NCI-H2081 (cell line): ENCODE results near the gene PPIE.
"Not testable (repeated sequence)": the region's sequence is repeated elsewhere in the genome, so short reads cannot be mapped to it uniquely, and the experiment has no call there.

ENCODE experiments used
- DNase-seq, 2 experiments: peaks; one replicate each; lab custom pipeline; 2025; lab: John Stamatoyannopoulos, UW

The PPIE gene

DNA sequence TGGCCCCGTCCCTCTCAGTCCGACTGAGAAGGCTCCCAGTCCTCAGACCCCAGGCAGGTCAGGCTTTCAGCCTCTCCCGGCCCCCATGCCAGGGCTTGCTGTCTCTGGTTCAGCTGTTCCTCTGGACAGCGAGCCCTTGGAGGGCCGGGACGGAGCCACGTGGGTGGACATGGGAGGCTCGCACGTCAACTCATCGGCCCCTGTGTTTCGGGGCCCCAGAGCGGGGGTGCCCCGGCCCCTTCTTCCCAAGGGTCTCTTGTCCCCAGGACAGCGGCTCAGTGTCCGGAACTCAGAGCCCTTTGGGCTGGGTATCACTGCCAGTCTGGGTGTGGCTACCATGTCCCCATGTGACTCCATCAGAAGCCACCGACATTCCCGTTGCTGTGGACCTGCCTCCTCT lies 39.2 kb downstream of the PPIE start:
- not testable (repeated sequence) for DNase-seq

DNA sequence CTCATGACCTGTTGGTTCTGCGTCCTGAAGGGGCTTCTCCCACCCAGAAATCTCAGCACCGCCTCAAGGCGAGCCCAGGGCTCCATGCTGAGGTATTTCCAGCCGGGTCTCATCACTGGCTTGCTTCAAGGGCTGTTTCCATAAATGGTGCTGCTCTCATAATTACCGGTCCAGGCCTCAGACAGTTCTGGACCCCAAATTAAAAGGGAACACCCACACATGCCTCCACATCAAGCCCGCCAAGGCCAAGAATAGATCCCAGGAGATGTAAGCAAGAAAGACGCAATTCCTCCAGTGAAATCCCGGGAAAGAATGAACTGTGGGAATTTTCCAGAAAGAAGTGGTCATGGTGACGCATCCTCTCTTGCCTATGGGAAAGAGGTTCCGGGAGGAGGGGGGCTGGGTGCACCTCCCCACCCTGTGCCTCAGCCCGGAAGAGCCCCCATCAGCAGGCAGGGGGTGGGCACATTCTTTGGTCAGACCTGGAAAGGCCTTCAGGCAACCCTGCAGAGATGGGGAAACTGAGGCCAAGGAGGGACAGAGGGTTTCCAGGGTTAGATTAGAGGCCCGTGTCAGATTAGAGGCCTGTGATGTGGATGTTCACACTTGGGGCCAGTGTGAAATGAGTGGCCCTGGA lies 39.9 kb downstream of the PPIE start:
- DNase-seq, result not testable (repeated sequence)

DNA sequence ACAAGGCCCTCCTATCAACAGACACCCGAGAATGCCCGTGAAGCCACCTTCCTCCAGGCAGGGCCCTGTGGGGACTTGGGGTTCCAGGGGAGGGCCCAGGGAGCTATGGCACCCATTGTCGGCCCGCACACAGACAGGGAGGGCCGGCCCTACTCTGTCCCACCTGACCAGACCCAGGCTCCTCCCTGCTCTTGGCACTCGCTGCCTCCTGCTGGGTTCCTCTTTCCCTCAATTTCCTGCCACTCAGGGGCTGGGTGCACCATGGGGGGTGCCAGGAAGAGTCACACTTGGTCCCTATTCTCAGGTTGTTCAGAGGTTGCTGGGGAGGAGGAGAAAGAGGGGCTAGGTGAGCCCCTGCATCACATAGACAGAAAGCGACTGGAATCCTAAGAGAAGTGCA lies 40.5 kb downstream of the PPIE start:
- DNase-seq, result no peak

DNA sequence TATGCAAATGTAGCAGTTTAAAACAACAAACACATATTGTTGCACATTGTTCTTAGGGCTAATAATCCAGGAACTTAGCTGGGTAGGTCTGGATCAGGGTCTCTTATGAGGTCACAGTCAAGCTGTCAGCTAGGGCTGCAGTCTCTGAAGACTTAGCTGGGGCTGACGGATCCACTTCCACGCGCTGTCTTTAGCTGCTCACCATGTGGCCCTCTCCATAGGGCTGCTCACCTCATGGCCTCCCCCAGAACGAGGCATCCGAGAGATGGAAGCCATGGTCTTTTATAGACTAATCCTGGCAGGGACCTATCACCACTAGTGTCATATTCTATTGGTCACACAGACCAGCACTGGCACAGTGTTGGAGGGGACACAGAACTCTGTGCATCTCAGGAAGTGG lies 41.1 kb downstream of the PPIE start:
- no peak for DNase-seq

DNA sequence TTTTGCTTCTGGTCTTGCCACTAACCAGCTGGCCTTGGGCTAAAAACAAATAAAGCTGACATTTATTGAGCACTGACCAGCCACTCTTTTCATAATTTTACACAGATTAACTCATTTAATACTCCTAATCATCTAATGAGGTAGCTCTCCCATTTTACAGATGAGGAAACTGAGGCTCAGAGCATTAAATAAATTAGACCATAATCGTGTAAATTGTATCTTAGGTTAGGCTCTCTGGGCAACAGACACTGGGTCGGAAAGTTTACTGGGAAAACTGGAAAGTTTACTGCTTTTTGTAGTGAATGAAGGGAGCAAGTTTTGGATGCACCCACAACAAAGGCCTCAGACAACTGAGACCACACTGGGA lies 42.6 kb downstream of the PPIE start:
- DNase-seq, result no peak

DNA sequence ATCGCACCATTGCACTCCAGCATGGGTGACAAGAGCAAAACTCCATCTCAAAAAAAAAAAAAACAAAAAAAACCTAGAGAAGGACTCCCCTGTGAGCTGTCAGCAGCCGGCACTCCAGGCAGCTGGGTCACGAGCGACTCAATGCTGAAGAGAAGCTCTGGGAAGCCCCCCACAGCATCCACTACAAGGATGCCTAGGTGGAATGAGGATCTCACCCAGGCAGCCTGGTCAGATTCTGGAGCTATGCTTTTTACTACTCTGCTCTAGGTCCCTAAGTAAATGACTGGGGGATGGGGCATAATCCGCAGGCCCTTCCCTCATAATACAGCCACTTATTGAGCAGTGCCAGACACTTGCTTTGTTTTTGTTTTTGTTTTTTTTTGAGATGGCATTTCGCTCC lies 43.4 kb downstream of the PPIE start:
- DNase-seq, result no peak

DNA sequence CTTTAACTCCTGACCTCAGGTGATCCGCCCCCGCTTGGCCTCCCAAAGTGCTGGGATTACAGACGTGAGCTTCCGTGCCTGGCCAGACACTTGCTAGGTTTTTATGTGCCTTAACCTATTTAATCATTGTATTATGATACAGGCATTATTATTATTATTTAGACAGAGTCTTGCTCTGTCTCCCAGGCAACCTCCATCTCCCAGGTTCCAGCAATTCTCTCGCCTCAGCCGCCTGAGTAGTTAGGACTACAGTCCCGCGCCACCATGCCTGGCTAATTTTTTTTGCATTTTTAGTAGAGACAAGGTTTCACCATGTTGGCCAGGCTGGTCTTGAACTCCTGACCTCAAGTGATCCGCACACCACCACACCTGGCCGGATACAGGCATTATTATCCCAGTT lies 44.0 kb downstream of the PPIE start:
- not testable (repeated sequence) for DNase-seq

DNA sequence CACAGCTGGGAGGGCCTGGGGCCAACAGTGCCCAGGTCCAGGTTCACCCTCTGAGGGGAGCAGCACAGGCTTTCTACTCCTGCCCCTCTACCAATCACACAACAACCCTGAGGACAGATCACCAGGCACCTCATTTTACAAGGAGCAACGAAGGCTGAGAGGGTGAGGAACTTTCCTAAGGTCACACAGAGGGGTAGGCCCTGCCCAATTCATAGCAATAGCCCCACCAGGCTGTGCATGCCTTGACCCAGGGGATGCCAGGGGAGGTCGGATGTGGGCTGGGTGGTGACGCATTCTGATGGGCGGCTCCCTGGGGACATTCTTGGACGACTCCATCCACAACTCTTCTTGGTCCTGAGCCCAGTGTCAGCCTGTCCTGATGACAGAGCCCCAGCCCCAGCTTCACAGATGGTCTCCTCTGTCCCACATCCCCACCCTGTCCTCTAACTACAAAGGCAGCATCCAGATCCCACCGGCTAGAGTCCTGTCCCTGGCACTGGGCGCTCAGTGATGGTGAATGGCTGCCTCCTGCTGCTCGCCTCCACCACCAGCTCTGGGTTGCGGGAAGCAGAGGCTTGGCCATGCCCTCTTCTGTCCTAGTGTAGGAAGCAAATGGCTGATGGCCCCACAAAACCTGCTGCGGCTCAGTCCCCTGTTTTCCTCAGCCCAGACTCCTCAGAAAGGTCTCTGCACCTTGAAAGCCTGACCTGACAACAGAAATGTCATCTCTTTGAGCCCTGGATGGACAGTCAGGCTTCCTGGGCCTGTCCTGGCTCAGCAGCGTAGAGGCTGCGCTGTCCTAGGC lies 47.8 kb downstream of the PPIE start:
- DNase-seq, result not testable (repeated sequence)

DNA sequence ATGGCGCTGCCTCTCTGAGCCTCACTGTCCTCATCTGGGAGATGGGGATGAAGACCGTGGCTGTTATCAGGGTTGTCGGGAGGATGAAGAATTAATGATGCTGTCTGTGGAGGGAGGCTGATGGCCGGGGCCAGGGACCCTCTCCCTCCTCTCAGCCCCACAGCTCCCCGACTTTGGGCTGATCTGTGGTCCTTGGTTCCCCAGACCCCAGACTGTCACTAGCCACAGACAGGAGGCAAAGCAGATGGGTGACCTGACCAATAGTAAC lies 48.4 kb downstream of the PPIE start:
- DNase-seq, result not testable (repeated sequence)

DNA sequence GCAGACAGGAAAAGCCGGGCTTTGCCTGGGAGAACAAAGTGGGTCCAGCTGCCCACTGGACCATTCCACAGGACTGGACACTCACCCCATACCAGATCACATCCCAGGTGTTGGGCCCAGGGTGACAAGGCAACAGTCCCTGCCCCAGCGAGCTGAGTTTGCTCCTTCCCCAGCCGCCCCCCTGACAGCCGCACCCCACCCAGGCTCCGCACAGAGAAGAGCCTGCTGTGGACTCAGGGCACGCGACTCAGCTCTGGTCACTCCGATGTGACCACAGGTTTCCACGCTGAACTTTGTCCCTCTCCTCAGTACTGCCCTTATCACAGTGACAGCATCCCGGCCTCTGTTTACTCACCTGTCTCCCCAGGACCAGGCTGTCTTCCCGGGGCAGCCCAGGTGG lies 48.8 kb downstream of the PPIE start:
- DNase-seq, result no peak

DNA sequence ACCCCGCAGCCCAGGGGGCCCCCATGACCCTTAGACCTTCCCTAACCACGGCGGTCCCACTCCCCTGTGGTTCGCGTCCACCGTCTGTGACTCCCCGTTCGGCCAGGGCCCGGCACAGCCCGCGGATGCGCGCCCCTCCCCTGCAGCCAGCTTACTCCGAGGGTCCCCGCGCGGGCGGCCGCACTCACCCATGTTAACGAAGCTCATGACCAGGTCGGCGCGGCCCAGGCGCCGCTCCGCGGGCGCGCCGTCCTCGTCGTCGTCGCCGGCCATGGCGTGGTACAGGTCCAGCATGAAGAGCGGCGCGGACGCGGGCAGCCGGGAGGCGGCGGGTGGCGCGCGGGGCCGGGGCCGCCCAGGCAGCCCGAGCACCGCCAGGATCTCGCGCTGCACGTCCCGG lies 49.3 kb downstream of the PPIE start:
- DNase-seq, result not testable (repeated sequence)

DNA sequence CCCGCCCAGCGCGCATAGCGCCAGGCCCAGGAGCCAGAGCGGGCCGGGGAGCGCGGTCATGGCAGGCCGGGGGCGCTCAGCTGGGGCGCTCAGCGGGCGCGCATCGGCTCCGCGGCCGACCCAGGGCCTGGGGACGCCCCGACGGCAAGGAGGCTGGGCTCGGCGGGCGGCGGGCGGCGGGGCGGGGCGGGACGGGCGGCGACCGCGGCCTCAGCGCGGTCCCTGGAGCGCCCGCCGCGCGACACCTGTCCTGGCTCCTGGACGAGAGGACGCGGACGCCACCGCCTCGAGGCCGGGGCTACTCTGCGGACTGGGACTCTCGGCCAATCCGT lies 49.7 kb downstream of the PPIE start:
- DNase-seq, result no peak

DNA sequence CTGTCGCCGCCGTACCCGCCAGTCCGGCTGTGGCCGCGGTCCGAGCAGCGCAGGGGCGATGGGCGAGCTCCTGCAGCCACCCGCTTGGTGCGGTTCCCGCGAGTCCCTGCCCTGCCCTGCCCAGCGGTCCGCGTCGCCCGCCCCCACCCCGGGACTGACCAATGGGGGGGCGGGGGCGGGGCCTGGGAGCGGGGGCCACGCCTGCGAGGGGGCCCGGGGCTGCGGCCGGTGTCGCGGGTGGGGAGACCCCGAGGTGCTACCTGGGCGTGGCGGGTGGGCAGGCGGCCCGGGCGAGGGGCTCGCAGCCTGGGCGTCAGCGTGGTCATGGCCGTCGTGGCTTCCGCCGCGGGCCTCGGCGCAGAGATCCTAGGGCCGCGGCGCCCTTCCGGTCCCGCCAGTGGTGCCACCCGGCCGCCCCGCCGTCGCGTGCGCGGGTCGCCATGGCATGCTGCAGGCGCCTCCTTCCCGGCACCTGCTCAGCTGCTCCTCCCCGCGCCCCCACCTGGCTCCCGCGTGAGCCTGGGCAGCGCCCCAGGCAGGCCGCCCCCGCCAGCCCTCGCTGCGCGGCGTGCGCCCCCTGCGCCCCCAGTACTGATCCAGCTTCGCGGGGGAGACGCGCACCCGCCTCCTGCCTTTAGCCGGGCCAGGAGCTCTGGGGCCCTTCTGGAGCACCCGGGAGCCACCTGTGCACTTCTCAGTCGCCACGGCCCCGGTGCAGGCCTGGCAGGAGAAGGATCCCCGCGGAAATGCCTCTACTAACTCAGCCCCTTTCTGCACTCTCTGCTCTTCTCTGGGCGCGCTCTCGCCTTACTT lies 50.3 kb downstream of the PPIE start, which contains the start of gene BMP8B:
Gene BMP8B, minus strand, starts transcription at position 108 of the 813 bp plus-strand sequence. CDS start 380 bp downstream, outside the sequence.
- DNase-seq, result peak; percentile 58 to 75

DNA sequence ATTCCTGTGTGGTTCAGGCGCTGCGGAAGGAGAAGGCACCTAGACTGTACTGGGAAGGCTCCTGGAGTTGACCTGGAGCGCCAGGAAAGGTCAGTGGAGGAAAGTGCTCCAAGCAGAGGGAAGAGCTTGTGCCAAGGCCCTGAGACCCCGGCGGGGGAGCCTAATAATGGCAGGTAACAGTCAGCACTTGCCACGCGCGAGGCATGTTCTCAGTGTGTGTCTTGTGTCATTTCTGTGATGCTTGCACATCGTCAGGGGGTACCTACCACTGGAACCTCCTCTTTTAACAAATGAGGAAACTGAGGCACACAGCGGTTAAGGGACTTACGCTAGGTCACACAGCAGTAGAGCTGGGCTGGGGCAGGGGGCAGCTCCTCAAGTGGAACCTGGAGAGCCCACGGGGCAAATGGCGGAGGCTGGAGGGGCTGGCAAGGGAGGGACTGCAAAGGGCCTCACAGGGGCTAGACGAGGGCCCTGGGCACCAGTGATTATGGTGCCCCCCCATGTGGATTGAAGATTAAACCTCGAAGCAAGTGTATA lies 51.0 kb downstream of the PPIE start:
- DNase-seq, result no peak

DNA sequence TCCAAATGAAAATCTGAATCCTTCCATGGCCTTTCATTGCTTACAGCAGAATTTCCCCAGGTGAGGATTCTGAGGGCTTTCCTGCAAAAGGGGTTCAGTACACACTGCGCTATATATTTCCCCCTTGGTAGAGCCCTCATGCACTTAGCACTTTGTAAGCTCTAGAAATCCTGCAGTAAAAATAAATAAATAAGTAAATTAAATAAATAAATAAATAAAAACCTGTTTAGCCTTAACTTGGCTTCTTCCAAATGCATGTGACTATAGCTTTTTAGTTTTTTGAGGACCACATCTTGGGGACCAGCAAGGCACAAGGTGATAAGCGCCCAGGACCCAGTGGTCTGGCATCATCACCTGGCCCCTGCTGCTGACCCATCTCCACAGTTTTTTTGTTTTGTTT lies 53.2 kb downstream of the PPIE start:
- no peak for DNase-seq

DNA sequence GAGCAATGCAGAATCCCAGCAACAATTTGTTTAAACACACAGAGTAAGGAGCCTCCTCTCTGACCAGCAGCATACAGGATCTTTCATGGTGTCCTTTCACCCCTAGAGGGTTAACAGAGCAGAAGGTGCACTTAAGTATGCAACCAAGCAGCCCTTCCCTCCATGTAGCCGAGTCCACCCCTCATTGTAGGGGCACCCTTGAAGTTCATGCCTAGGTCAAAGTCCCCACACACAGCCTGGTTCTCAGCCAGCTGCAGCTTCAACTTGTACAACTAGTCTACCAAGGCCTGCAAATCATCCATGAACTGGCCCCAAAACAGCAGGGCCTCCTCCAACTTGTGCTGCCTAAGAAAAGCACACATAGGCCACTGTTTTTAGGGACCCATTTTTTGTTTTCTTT lies 57.0 kb downstream of the PPIE start:
- no peak for DNase-seq

DNA sequence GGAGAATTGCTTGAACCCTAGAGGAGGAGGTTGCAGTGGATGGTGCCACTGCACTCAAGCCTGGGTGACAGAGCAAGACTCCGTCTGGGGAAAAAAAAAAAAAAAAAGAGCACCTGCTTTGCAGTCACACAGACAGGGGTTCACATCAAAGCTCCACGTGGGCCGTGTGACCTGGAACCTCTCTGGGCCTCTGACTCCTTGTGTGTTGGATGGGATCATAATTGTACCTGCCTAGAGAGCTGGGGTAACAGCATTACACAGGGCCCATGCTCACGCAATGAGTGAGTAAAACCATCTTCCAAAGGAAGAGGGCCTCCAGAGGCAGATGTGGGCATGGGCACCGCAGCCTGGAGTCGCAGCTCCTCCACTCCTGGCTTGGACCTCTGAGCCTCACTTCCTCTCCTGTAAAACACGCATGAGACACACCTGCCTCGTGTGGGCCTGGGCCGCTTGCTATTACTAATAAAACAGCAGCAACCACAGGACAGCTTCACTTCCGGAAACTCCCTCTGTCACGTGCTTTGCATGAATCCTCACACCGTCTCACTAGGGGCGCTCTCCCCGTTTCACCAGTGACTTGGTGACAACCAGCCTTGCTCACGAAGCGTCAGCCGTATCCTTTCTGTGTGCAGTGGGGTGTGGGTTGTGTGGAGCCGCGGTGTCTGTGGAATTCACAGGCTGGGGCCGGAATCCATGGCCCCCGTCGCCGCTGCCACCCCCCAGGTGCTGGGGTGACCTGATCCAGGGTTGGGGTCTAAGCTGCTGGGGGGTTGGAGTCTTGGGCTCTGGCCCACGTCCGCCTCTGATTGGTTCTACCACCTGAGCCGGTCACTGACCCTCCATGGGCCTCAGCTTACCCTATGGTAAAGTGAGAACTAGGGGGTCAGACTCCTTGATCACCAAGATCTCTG lies 60.4 kb downstream of the PPIE start:
- DNase-seq, result peak; percentile 64 to 80

DNA sequence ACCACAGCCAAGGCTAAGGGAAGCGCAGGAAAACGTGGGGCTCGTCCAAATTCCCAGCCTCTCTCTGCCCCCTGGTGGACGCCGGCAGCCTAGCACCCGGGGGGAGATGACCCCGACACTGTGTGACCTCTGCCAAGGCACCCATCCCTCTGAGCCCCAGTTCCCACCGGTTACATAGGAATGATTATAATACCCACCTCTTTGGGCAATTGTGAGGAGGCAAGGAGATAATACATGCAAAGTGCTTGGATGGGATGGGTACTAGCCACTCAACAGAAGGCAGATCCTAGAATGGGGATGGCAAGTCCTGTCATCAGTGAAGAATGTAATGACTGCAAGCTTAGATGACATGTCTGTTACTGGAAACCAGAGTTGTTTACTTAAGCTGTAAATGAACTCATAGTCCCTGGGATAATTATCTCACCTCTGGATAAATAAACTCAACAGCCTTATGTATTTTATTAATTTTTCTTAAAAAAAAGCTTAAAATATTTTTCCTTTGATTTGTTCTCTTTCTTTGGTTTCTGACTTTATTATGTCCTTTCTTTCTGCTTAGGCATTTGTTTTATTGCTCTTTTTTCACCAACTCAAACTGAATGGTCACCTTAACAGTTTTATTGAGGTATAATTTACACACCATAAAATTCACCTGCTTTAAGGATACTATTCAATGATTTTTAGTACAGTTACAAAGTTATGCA lies 61.2 kb downstream of the PPIE start:
- DNase-seq, result peak; percentile 51 to 61

DNA sequence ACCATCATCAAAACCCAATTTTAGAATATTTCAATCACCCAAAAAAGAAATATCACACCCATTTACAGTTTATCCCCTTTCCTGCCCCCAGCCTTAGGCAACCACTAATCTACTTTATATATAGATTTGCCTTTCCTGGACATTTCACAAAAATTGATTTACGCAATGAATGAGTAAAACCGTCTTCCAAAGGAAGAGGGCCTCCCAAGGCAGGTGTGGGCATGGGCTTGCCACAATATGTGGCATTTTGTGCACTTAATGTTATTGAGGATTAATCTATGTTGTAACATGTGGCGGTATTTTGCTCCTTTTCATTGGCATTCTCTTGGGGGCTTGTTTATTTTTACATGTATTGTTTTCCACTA lies 61.8 kb downstream of the PPIE start:
- no peak for DNase-seq

DNA sequence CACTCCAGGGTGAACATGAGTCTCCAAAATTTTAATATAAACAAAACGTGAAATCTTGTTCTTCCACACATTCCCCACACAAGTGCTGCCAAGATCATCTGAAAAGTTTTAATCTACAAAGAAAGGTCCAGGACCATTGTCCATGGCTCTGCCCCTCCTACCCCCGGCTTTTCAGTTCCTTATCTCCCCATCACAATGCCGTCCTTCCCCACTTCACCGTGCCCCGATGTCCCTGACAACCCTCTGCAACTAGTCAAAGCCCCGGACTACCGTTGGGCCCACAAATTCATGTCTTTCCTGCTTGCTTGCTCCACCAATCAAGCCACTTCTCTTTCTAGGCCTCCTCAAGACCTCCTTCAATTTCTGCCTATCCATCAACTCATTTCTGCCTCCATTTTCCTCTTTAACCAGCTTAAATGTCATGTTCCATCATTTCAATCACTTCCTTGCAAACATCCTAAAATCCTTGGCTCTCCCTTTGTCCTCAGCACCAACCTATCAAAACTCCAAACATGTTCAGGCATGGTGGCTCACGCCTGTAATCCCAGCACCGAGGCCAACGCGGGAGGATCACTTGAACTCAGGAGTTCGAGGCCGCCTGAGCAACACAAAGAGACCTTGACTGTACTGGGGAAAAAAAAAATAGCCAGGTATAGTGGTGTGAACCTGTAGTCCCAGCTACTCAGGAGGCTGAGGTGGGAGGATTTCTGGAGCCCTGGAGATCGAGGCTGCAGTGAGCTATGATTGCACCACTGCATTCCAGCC lies 64.0 kb downstream of the PPIE start:
- DNase-seq, result no peak

DNA sequence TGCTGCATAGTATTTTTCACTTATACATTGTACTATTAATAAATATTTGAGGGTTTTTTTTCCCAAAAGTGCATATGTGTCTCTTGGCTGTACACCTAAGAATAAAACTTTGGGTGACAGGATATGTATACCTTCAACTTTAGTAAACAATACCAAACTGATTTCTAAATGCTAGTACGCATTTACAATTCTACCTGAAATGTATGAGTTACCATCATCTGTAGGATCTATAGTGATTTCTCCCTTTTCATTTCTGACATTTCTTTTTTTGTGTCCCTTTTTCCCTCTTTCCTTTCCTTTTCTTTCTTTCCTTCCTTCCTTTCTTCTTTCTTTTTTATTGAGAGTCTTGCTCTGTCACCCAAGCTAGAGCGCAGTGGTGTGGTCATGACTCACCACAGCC lies 66.7 kb downstream of the PPIE start:
- no peak for DNase-seq
